K562 (cell line): ENCODE measurements around the gene SPAG9. TPM values are rescaled to one million over a fixed set of nuclear protein-coding genes. Genes with fewer than 3 reads are reported as not detected.

ENCODE experiments used
- GTF2F1 ChIP-seq: IDR thresholded peaks from 2 replicates; pipeline ENCODE4 v1.6.1; 2011; ENCODE audit warnings: low read depth, low read length, improper control_type of control experiment
- MAX ChIP-seq: sonication (generic); formaldehyde crosslinking; IDR thresholded peaks from 2 replicates; pipeline ENCODE4 v1.9.0; 2022; ENCODE audit warnings: mild to moderate bottlenecking, missing genetic modification reagents
- MGA ChIP-seq: fragments of 450-650 bp; IDR thresholded peaks from 2 replicates; pipeline ENCODE4 v1.6.1; 2016; ENCODE audit warnings: mild to moderate bottlenecking, moderate library complexity
- TCF7 ChIP-seq: sonication (generic); IDR thresholded peaks from 2 replicates; pipeline ENCODE4 v1.6.1; 2016; ENCODE audit warnings: antibody characterized with exemption, borderline replicate concordance
- ZNF124 ChIP-seq: sonication (generic); formaldehyde crosslinking; IDR thresholded peaks from 2 replicates; pipeline ENCODE4 v1.8.1; 2022; ENCODE audit warnings: missing genetic modification reagents
- polyA plus RNA-seq, 8 experiments: library from polyadenylated mRNA; depleted of rRNA in 4 of 8; stranded (reverse) in 5 of 8; unstranded in 3 of 8; fragments of >200 nt; fragmentation: Nextera tagmentation in 2 of 8; fragmentation: Illumina TruSeq in 1 of 8; extraction: Ambion mirVana in 2 of 8; extraction: Trizol in 1 of 8; gene quantifications; 2 replicates each; pipeline versions ENCODE4 v1.2.1 to v1.2.3, GENCODE V29; 2011 to 2014; ENCODE audit warnings: inconsistent platforms in 1 of 8, missing spikeins in 1 of 8
- total RNA-seq, 7 experiments: library from RNA; depleted of rRNA in 6 of 7; stranded (reverse); fragments of >200 nt in 6 of 7; fragmentation: Illumina TruSeq in 2 of 7; extraction: Trizol in 2 of 7; gene quantifications; 2 replicates each; pipeline versions ENCODE4 v1.2.1 to v1.2.3, GENCODE V29; 2011 to 2021; ENCODE audit warnings: low replicate concordance in 1 of 7

SPAG9 gene
- total and polyA plus RNA-seq, 9 of the 15 experiments (the other 6 are each of a cell fraction or from before 2014, with no cell fraction given) = 12.2 to 99.2 (median 58.2) TPM

GRCh38 chr17:51133365-51133764, 12.7 kb upstream of the SPAG9 start (continued):
- TF ChIP-seq MGA (0 out of 2 replicates have a peak, but pooled peaks have one; percentile 43), MAX (CRISPR knock-in tag) (peak; percentile 31; the same call in 1 of the 2 replicates), ZNF124 (CRISPR knock-in tag) (no peak), GTF2F1 (no peak), TCF7 (no peak)
- TF ChIP-seq, all 486 proteins: peak for 4
